ENCODE results near the gene TRIM44.

Gene TRIM44

GRCh38 chr11:35735903-35736302 lies 73.3 kb downstream of the TRIM44 start:
- no peak for DNase-seq (ENCODE audit: extremely low read depth, low read depth)
- no peak for TF ChIP-seq CTCF (IDR thresholded peaks at IDR 0.05; ENCODE audit: low read depth, low read length, missing control alignments)
- no peak overlapping the region for H3K4me3 ChIP-seq (replicated peaks; ENCODE audit: low read depth, low read length)

- no peak for DNase-seq (ENCODE audit: extremely low read depth, low read depth)
- H3K4me3 ChIP-seq (replicated peaks; ENCODE audit: low read depth, low read length) = no peak overlapping the region
- no peak for TF ChIP-seq CTCF (IDR thresholded peaks at IDR 0.05; ENCODE audit: low read depth, low read length, missing control alignments)
Observed at GRCh38 chr11:35736952-35737351, 74.4 kb downstream of the TRIM44 start.

- H3K4me3 ChIP-seq (replicated peaks; ENCODE audit: low read depth, low read length) = no peak overlapping the region
- no peak for DNase-seq (ENCODE audit: extremely low read depth, low read depth)
- no peak for TF ChIP-seq CTCF (IDR thresholded peaks at IDR 0.05; ENCODE audit: low read depth, low read length, missing control alignments)
Observed at GRCh38 chr11:35740061-35740799, 77.7 kb downstream of the TRIM44 start.

- TF ChIP-seq CTCF (IDR thresholded peaks at IDR 0.05; ENCODE audit: low read depth, low read length, missing control alignments) = no peak
- no peak for DNase-seq (ENCODE audit: extremely low read depth, low read depth)
- no peak overlapping the region for H3K4me3 ChIP-seq (replicated peaks; ENCODE audit: low read depth, low read length)
Observed at GRCh38 chr11:35742707-35743454, 80.3 kb downstream of the TRIM44 start.

GRCh38 chr11:35746356-35747153 lies 84.0 kb downstream of the TRIM44 start:
- no peak for DNase-seq (ENCODE audit: extremely low read depth, low read depth)
- H3K4me3 ChIP-seq (replicated peaks; ENCODE audit: low read depth, low read length) = no peak overlapping the region
- TF ChIP-seq CTCF (IDR thresholded peaks at IDR 0.05; ENCODE audit: low read depth, low read length, missing control alignments) = no peak

- H3K4me3 ChIP-seq (replicated peaks; ENCODE audit: low read depth, low read length) = no peak overlapping the region
- TF ChIP-seq CTCF (IDR thresholded peaks at IDR 0.05; ENCODE audit: low read depth, low read length, missing control alignments) = no peak
- no peak for DNase-seq (ENCODE audit: extremely low read depth, low read depth)
Observed at GRCh38 chr11:35747668-35748067, 85.1 kb downstream of the TRIM44 start.
